Tongue (tissue), 2 donors: ENCODE results near the gene CASP3. TPM values are rescaled to one million over a fixed set of nuclear protein-coding genes. Genes with fewer than 3 reads are reported as not detected.
A peak's percentile ranks its signal among the peaks of the same experiment; 100 is the strongest.

Source experiments
- DNase-seq: peaks from one replicate; pipeline ENCODE4 v3.0.0-alpha.2; 2015
- total RNA-seq: library from RNA; depleted of rRNA; stranded (reverse); fragments of >200 nt; gene quantifications from one replicate; pipeline ENCODE4 v1.2.3, GENCODE V29; 2014

Gene CASP3
- 54.6 TPM for total RNA-seq

- DNase-seq, result peak; percentile 98
Observed at GRCh38 chr4:184649026-184649970, at the start of gene CASP3, which contains the start of gene PRIMPOL. TSS of gene CASP3 (minus strand) at chr4:184649447. CDS start at chr4:184638453, 10,994 bp downstream. TSS of gene PRIMPOL (plus strand) at chr4:184649738. CDS start at chr4:184657141, 7,403 bp downstream.

- no peak for DNase-seq
Observed at GRCh38 chr4:184697956-184698355, 48.7 kb upstream of the CASP3 start.

GRCh38 chr4:184695178-184695896 is 46.1 kb upstream of the CASP3 start:
- peak; percentile 45 for DNase-seq

- DNase-seq, result no peak
Observed at GRCh38 chr4:184694412-184694956, 45.2 kb upstream of the CASP3 start.

- no peak for DNase-seq
Observed at GRCh38 chr4:184693056-184693455, 43.8 kb upstream of the CASP3 start.

- no peak for DNase-seq
Observed at GRCh38 chr4:184689681-184690080, 40.4 kb upstream of the CASP3 start.

GRCh38 chr4:184688447-184688846 is 39.2 kb upstream of the CASP3 start:
- no peak for DNase-seq

- DNase-seq, result no peak
Observed at GRCh38 chr4:184688005-184688404, 38.8 kb upstream of the CASP3 start.

GRCh38 chr4:184684491-184685189 is 35.4 kb upstream of the CASP3 start:
- no peak for DNase-seq

- DNase-seq, result no peak
Observed at GRCh38 chr4:184681916-184682315, 32.7 kb upstream of the CASP3 start.

GRCh38 chr4:184680698-184681097 is 31.5 kb upstream of the CASP3 start:
- DNase-seq, result no peak

- no peak for DNase-seq
Observed at GRCh38 chr4:184675821-184676492, 26.7 kb upstream of the CASP3 start.

GRCh38 chr4:184675018-184675417 is 25.8 kb upstream of the CASP3 start:
- DNase-seq, result no peak

- no peak for DNase-seq
Observed at GRCh38 chr4:184674011-184674410, 24.8 kb upstream of the CASP3 start.

- no peak for DNase-seq
Observed at GRCh38 chr4:184672741-184673140, 23.5 kb upstream of the CASP3 start.

- no peak for DNase-seq
Observed at GRCh38 chr4:184671101-184671500, 21.9 kb upstream of the CASP3 start.

- peak; percentile 53 for DNase-seq
Observed at GRCh38 chr4:184669251-184669650, 20.0 kb upstream of the CASP3 start.

- no peak for DNase-seq
Observed at GRCh38 chr4:184668511-184669114, 19.4 kb upstream of the CASP3 start.

GRCh38 chr4:184668096-184668495 is 18.8 kb upstream of the CASP3 start:
- no peak for DNase-seq

- no peak for DNase-seq
Observed at GRCh38 chr4:184666670-184667069, 17.4 kb upstream of the CASP3 start.
